NT2/D1 (cell line): ENCODE measurements around the gene INSYN2A.

Experiments used
- DNase-seq: peaks from one replicate; pipeline ENCODE4 v3.0.0-alpha.2; 2011; ENCODE audit warnings: low read depth, low spot score
- H3K27me3 ChIP-seq: 2 replicates; pipeline ENCODE4 v1.6.0; 2011; ENCODE audit warnings: mild to moderate bottlenecking; ENCODE audit not compliant: insufficient read length, insufficient read depth
- H3K36me3 ChIP-seq: 2 replicates; pipeline ENCODE4 v1.6.1; 2011; ENCODE audit warnings: mild to moderate bottlenecking, low read length, mixed read lengths; ENCODE audit not compliant: insufficient read depth, insufficient read length
- H3K4me1 ChIP-seq: 2 replicates; pipeline ENCODE4 v1.5.1; 2011; ENCODE audit not compliant: insufficient read depth, insufficient read length
- H3K4me3 ChIP-seq: 2 replicates; pipeline ENCODE4 v1.5.1; 2011; ENCODE audit warnings: low read depth; ENCODE audit not compliant: insufficient read length
- H3K9ac ChIP-seq: 2 replicates; pipeline ENCODE4 v1.6.0; 2011; ENCODE audit warnings: low read depth; ENCODE audit not compliant: insufficient read length
- H3K9me3 ChIP-seq: 2 replicates; pipeline ENCODE4 v1.5.1; 2011; ENCODE audit warnings: mild to moderate bottlenecking, low read length; ENCODE audit not compliant: insufficient read depth
- SUZ12 ChIP-seq: IDR thresholded peaks from 2 replicates; pipeline ENCODE4 v1.6.1; 2011; ENCODE audit not compliant: insufficient read length, insufficient read depth; ENCODE audit errors: extremely low read depth
- YY1 ChIP-seq: IDR thresholded peaks from 2 replicates; pipeline ENCODE4 v1.6.1; 2011; ENCODE audit not compliant: insufficient read length, insufficient read depth
- ZNF274 ChIP-seq: IDR thresholded peaks from 2 replicates; pipeline ENCODE4 v1.6.1; 2011; ENCODE audit warnings: mild to moderate bottlenecking, low read depth, low read length

INSYN2A gene

DNA sequence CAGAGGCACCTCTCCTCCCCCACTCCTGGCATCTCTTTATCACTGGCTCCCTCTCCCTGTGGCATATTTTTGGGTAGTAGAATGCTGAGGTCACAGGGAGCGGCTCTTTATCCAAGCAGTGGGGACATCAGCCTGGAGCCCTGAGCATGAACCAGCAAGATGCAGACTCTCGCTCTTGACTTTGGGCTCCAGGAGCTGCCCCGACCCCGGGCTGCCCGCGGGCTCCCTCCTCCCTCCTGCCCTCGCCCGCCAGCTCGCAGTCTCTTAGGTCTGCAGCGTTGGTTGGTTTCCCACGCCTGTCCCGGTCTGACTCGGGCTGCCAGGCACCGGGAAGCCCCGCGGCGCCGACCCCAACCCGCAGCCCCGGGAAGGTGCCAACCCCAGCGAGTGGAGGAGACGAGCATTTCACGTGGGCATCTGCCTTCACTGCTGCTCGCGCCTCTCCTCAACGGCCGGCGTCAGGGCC, 1.3 kb downstream of the INSYN2A start:
- Histone ChIP-seq H3K9ac (peak overlapping the region; percentile 67), H3K4me3 (peak overlapping the region; percentile 50), H3K36me3 (no peaks in the 10 kb centered on the region), H3K4me1 (peaks cover 2% of the 10 kb centered on the region), H3K9me3 (no peaks in the 10 kb centered on the region), H3K27me3 (peaks cover 30% of the 10 kb centered on the region)
- DNase-seq: no peak
- TF ChIP-seq SUZ12 (no peak), YY1 (no peak), ZNF274 (no peak)

GRCh38 chr10:127194599-127194998, 1.8 kb downstream of the INSYN2A start:
- no peaks in the 10 kb centered on the region for H3K36me3 ChIP-seq
- DNase-seq: no peak
- TF ChIP-seq SUZ12 (no peak), ZNF274 (no peak), YY1 (no peak)
- H3K9ac ChIP-seq: no peak overlapping the region
- peaks cover 2% of the 10 kb centered on the region for H3K4me1 ChIP-seq
- no peaks in the 10 kb centered on the region for H3K9me3 ChIP-seq
- H3K27me3 ChIP-seq: peaks cover 30% of the 10 kb centered on the region
- no peak overlapping the region for H3K4me3 ChIP-seq

- Histone ChIP-seq H3K27me3 (peaks cover 30% of the 10 kb centered on the region), H3K9me3 (no peaks in the 10 kb centered on the region), H3K9ac (no peak overlapping the region), H3K4me3 (no peak overlapping the region), H3K4me1 (peaks cover 2% of the 10 kb centered on the region), H3K36me3 (no peaks in the 10 kb centered on the region)
- no peak for DNase-seq
- TF ChIP-seq SUZ12: no peak
- TF ChIP-seq ZNF274: no peak
- no peak for TF ChIP-seq YY1
These were observed 2.3 kb downstream of the INSYN2A start for GRCh38 chr10:127194111-127194510.

DNA sequence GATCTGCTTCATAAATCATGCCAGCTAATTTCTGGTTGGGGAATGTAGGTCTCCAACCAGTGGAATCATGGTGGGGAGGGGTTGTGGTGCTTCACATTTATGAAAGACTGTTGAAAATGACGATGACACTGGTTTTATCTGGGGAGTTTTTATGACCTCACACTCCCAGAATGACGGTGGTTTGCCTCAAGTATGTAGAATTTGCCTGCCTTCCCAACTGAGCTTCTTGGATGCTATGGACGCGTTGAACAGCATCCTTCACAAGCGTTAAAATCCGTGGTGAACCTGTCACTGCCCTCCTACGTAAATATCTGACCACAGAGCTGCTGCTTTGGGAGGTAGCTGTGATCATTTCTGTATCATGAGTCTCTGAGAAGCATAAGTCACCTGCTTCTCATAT, 3.3 kb downstream of the INSYN2A start:
- no peak for TF ChIP-seq YY1
- TF ChIP-seq SUZ12: no peak
- no peak for TF ChIP-seq ZNF274
- Histone ChIP-seq H3K36me3 (peaks cover 6% of the 10 kb centered on the region), H3K9me3 (no peaks in the 10 kb centered on the region), H3K9ac (no peak overlapping the region), H3K27me3 (peaks cover 30% of the 10 kb centered on the region), H3K4me3 (no peak overlapping the region), H3K4me1 (peaks cover 2% of the 10 kb centered on the region)
- no peak for DNase-seq

DNA sequence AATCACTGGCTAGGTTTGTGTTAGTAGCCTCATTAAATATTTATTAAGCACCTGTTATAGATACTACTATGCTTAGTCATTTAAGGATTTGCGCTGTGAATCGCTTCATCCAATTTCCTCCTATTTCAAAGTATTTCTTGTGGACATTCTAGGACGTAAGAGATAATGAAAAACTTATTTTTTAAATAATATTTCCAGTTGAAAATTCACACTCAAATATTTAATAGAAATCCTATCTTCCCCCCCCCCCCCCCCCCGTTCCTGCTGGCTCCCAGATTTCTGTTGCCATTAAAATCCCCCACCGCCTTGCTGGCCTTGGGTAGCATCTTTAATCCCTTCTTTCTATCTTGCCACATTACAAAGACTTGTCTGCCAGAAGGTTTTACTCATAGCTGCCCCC, 6.0 kb downstream of the INSYN2A start:
- H3K9me3 ChIP-seq: no peaks in the 10 kb centered on the region
- DNase-seq: no peak
- peaks cover 6% of the 10 kb centered on the region for H3K36me3 ChIP-seq
- peaks cover 16% of the 10 kb centered on the region for H3K27me3 ChIP-seq
- no peaks in the 10 kb centered on the region for H3K4me1 ChIP-seq
- no peak for TF ChIP-seq YY1
- no peak for TF ChIP-seq ZNF274
- no peak for TF ChIP-seq SUZ12
- no peak overlapping the region for H3K9ac ChIP-seq
- no peak overlapping the region for H3K4me3 ChIP-seq

GRCh38 chr10:127189226-127189625, 7.2 kb downstream of the INSYN2A start:
- no peak for TF ChIP-seq YY1
- no peak for TF ChIP-seq ZNF274
- no peak for TF ChIP-seq SUZ12
- H3K27me3 ChIP-seq: peaks cover 4% of the 10 kb centered on the region
- no peak for DNase-seq
- no peak overlapping the region for H3K4me3 ChIP-seq
- H3K9ac ChIP-seq: no peak overlapping the region
- peaks cover 6% of the 10 kb centered on the region for H3K36me3 ChIP-seq
- H3K9me3 ChIP-seq: no peaks in the 10 kb centered on the region
- no peaks in the 10 kb centered on the region for H3K4me1 ChIP-seq

GRCh38 chr10:127186813-127187212, 9.6 kb downstream of the INSYN2A start:
- H3K36me3 ChIP-seq: peaks cover 6% of the 10 kb centered on the region
- DNase-seq: no peak

GRCh38 chr10:127184582-127184981, 11.8 kb downstream of the INSYN2A start:
- H3K9ac ChIP-seq: no peak overlapping the region
- H3K36me3 ChIP-seq: peaks cover 6% of the 10 kb centered on the region
- no peaks in the 10 kb centered on the region for H3K4me1 ChIP-seq
- no peak for DNase-seq
- H3K27me3 ChIP-seq: no peaks in the 10 kb centered on the region
- H3K9me3 ChIP-seq: no peaks in the 10 kb centered on the region
- no peak overlapping the region for H3K4me3 ChIP-seq
- TF ChIP-seq YY1 (no peak), SUZ12 (no peak), ZNF274 (no peak)

More at GRCh38 chr10:127186813-127187212, 9.6 kb downstream of the INSYN2A start:
- Histone ChIP-seq H3K4me1 (no peaks in the 10 kb centered on the region), H3K9me3 (no peaks in the 10 kb centered on the region), H3K4me3 (no peak overlapping the region), H3K27me3 (no peaks in the 10 kb centered on the region), H3K9ac (no peak overlapping the region)
- no peak for TF ChIP-seq ZNF274
- TF ChIP-seq YY1: no peak
- TF ChIP-seq SUZ12: no peak
